GM12878 (cell line): ENCODE data around the gene FBXW7. TPM values are rescaled to one million over a fixed set of nuclear protein-coding genes. Genes with fewer than 3 reads are reported as not detected.

Source experiments
- ATAC-seq: fragments of 200-7000 bp; cut with Tn5 transposase; 3 replicates; pipeline ENCODE4 v1.9.1; 2020; ENCODE audit warnings: mild to moderate bottlenecking, moderate library complexity
- BruUV-seq: library from RNA; stranded (reverse); fragments of 400-500 nt; replicated peaks from 2 replicates; lab custom pipeline; 2021; lab: Mats Ljungman, UMichigan
- CTCF ChIA-PET: fragments of 300-600 bp; sonication (Branson Sonifier 250); formaldehyde crosslinking; extraction: SDS; loops from one replicate; lab custom pipeline; 2021; ENCODE audit warnings: inconsistent platforms; lab: Yijun Ruan, JAX
- POLR2A ChIA-PET: fragments of 350-600 bp; formaldehyde crosslinking; extraction: SDS; loops from one replicate; lab custom pipeline; 2021; ENCODE audit warnings: inconsistent platforms; lab: Charles Lee
- RAD21 ChIA-PET: fragments of 300-600 bp; sonication (Branson Sonifier 250); formaldehyde crosslinking; loops from one replicate; lab custom pipeline; 2023; ENCODE audit warnings: antibody characterized with exemption; ENCODE audit not compliant: unreplicated experiment; lab: Charles Lee
- SMC1A ChIA-PET: fragments of 300-600 bp; sonication (Branson Sonifier 250); formaldehyde crosslinking; loops from one replicate; lab custom pipeline; 2023; ENCODE audit not compliant: unreplicated experiment, uncharacterized antibody; lab: Charles Lee
- DNase-seq: peaks from one replicate; pipeline ENCODE4 v3.0.0-alpha.2; 2011; ENCODE audit warnings: low read depth, low spot score
- FAIRE-seq: peaks from 3 replicates; lab custom pipeline; 2011; peaks lifted over from hg19 to GRCh38; lab: Jason Lieb, UNC
- H2AFZ ChIP-seq: 2 replicates; pipeline ENCODE4 v1.6.0; 2011; ENCODE audit warnings: low read depth, low read length, control low read depth; ENCODE audit not compliant: control insufficient read depth
- H3K27ac ChIP-seq: 2 replicates; pipeline ENCODE4 v1.5.1; 2011; ENCODE audit warnings: control low read depth; ENCODE audit not compliant: control insufficient read depth, insufficient read depth
- H3K27me3 ChIP-seq, 2 experiments: replicated peaks in 1 of 2; 2 replicates each; pipeline versions ENCODE4 v1.6.0 to v1.6.1; 2011; ENCODE audit warnings: low read length in 1 of 2; ENCODE audit not compliant: control insufficient read depth in 2 of 2, insufficient read depth in 2 of 2
- H3K36me3 ChIP-seq, 2 experiments: 2 replicates each; pipeline ENCODE4 v1.5.1; 2011; ENCODE audit warnings: low read length in 1 of 2; ENCODE audit not compliant: control insufficient read depth in 2 of 2, insufficient read depth in 2 of 2
- H3K4me1 ChIP-seq: 2 replicates; pipeline ENCODE4 v1.6.1; 2011; ENCODE audit warnings: mild to moderate bottlenecking, low read length, moderate library complexity, mixed read lengths; ENCODE audit not compliant: control insufficient read depth, insufficient read depth
- H3K4me2 ChIP-seq: 2 replicates; pipeline ENCODE4 v1.6.0; 2011; ENCODE audit warnings: control low read depth; ENCODE audit not compliant: control insufficient read depth, insufficient read depth
- H3K4me3 ChIP-seq: fragments of 200-600 bp; sonication (generic); 2 replicates; pipeline ENCODE4 v1.5.1; 2016
- H3K79me2 ChIP-seq: 2 replicates; pipeline ENCODE4 v1.6.0; 2011; ENCODE audit warnings: low read length; ENCODE audit not compliant: control insufficient read depth, insufficient read depth
- H3K9ac ChIP-seq: 2 replicates; pipeline ENCODE4 v1.8.0; 2011; ENCODE audit warnings: low read length, control low read depth, mixed read lengths; ENCODE audit not compliant: control insufficient read depth, insufficient read depth
- H3K9me3 ChIP-seq: replicated peaks from 3 replicates; pipeline ENCODE4 v1.5.1; 2011; ENCODE audit warnings: mild to moderate bottlenecking, low read length; ENCODE audit not compliant: control insufficient read depth, insufficient read depth
- H4K20me1 ChIP-seq: 2 replicates; pipeline ENCODE4 v1.6.0; 2011; ENCODE audit not compliant: control insufficient read depth, insufficient read depth
- E2F8 ChIP-seq: fragments of 450-650 bp; IDR thresholded peaks from 2 replicates; pipeline ENCODE4 v1.6.1; 2018; ENCODE audit warnings: mild to moderate bottlenecking, low read depth, moderate library complexity; ENCODE audit not compliant: partially characterized antibody
- EP300 ChIP-seq, 2 experiments: fragments of 150-350 bp in 1 of 2; IDR thresholded peaks; 2 replicates each; pipeline ENCODE4 v1.6.1; 2011 to 2012; ENCODE audit warnings: low read depth in 2 of 2, low read length in 2 of 2, borderline replicate concordance in 1 of 2, improper control_type of control experiment in 1 of 2, inconsistent platforms in 1 of 2; ENCODE audit not compliant: control insufficient read depth in 1 of 2
- SMAD1 ChIP-seq: fragments of 450-650 bp; IDR thresholded peaks from 2 replicates; pipeline ENCODE4 v1.6.1; 2018; ENCODE audit warnings: mild to moderate bottlenecking, low read depth; ENCODE audit not compliant: partially characterized antibody
- SMC3 ChIP-seq: IDR thresholded peaks from 2 replicates; pipeline ENCODE4 v1.6.1; 2011; ENCODE audit warnings: low read length, improper control_type of control experiment, borderline replicate concordance
- SP1 ChIP-seq: IDR thresholded peaks from one replicate; pipeline ENCODE4 v1.6.1; 2011; ENCODE audit warnings: low read depth, low read length
- WGBS: methylation state at CpG from one replicate; pipeline ENCODE4 v1.1.6; 2016; ENCODE audit warnings: low lambda C conversion rate; ENCODE audit not compliant: insufficient replicate concordance, insufficient coverage; ENCODE audit errors: missing lambda C conversion rate; 5-methylcytosine and 5-hydroxymethylcytosine counted together
- in situ Hi-C: fragments of 300-500 bp; cut with MboI; formaldehyde crosslinking; loops from 9 replicates; pipeline ENCODE4 v1.14.3; 2018; ENCODE audit warnings: mixed read lengths
- intact Hi-C: fragments of 100-400 bp; cut with micrococcal nuclease; formaldehyde crosslinking; loops from one replicate; pipeline ENCODE4 v1.14.2; 2022; ENCODE audit not compliant: unreplicated experiment
- polyA plus RNA-seq, 11 experiments: library from polyadenylated mRNA; depleted of rRNA in 4 of 11; unstranded in 6 of 11; stranded (reverse) in 5 of 11; fragments of >200 nt; fragmentation: Nextera tagmentation in 4 of 11; fragmentation: Illumina TruSeq in 1 of 11; extraction: Ambion mirVana in 4 of 11; extraction: Trizol in 1 of 11; gene quantifications; 1 replicate in 1 of 11; 2 replicates in 10 of 11; pipeline versions ENCODE4 v1.2.1 to v1.2.3, GENCODE V29; 2011 to 2016; ENCODE audit warnings: inconsistent platforms in 2 of 11, missing spikeins in 2 of 11, low read depth in 1 of 11
- total RNA-seq, 4 experiments: library from RNA; depleted of rRNA in 3 of 4; stranded (reverse); fragments of >200 nt in 3 of 4; fragmentation: Illumina TruSeq in 1 of 4; extraction: Trizol in 1 of 4; gene quantifications; 2 replicates each; pipeline versions ENCODE4 v1.2.1 to v1.2.3, GENCODE V29; 2013 to 2021
- TF ChIP-seq, protein P1 (sequence below): IDR thresholded peaks from 2 replicates; pipeline ENCODE4 v1.6.1; 2012; ENCODE audit warnings: improper control_type of control experiment, low read depth, low read length; ENCODE audit not compliant: insufficient replicate concordance

The FBXW7 gene
- total and polyA plus RNA-seq, 10 of the 15 experiments (the other 5 are each of a cell fraction or from before 2014, with no cell fraction given) = 35.8 to 118 (median 47.2) TPM

- H2AFZ ChIP-seq = no peak overlapping the region
- H4K20me1 ChIP-seq = no peaks in the 10 kb centered on the region
- BruUV-seq = no TSS peak
- in situ Hi-C loops = no loop called here
- SMC1A ChIA-PET = interaction anchor here (1.0 to 9.2 kb wide), 15 partner anchors 8 to 279 kb away, joined by 3 to 227 read pairs (median 5); no protein-coding TSS in a partner anchor
- CTCF ChIA-PET = interaction anchor here (0.7 to 7.7 kb wide), 8 partner anchors 9 to 278 kb away, joined by 3 to 186 read pairs (median 5); no protein-coding TSS in a partner anchor
- WGBS = 100% methylated on average over 2 of the region's 2 CpGs
- RAD21 ChIA-PET = interaction anchor here (0.6 to 3.6 kb wide), 10 partner anchors 25 to 314 kb away, joined by 3 to 101 read pairs (median 4); no protein-coding TSS in a partner anchor
- no peaks in the 10 kb centered on the region for H3K27me3 ChIP-seq
- H3K4me2 ChIP-seq = no peak overlapping the region
- peaks cover 26% of the 10 kb centered on the region for H3K4me1 ChIP-seq
- H3K4me3 ChIP-seq = no peak overlapping the region
- no peak for ATAC-seq
- FAIRE-seq = no peak
- POLR2A ChIA-PET = interaction anchor here (0.7 to 1.7 kb wide), 2 partner anchors 14 to 45 kb away, joined by 4 to 11 read pairs; no protein-coding TSS in a partner anchor
- no peak overlapping the region for H3K27ac ChIP-seq
- no peak for DNase-seq
- H3K9me3 ChIP-seq = no peaks in the 10 kb centered on the region
- H3K36me3 ChIP-seq = peaks cover 0 to under 1% of the 10 kb centered on the region in 2 experiments; a peak in 1 of 4 replicates
- no peak for TF ChIP-seq SMC3
- TF ChIP-seq SP1 = no peak
- TF ChIP-seq, all 136 proteins: peak for 0
- intact Hi-C loops = loop anchor here (5.0 kb wide), 1 partner anchor 81 kb away; the partner anchor contains the start of gene FBXW7
- no peak overlapping the region for H3K9ac ChIP-seq
- peaks cover 80% of the 10 kb centered on the region for H3K79me2 ChIP-seq
Observed at GRCh38 chr4:152456609-152457008, 79.3 kb downstream of the FBXW7 start.

- 74% methylated on average over 2 of the region's 2 CpGs for WGBS
- H3K27ac ChIP-seq = no peak overlapping the region
- no peak overlapping the region for H3K4me2 ChIP-seq
- ChIA-PET SMC1A (interaction anchor here (0.6 to 9.2 kb wide), 31 partner anchors 9 to 296 kb away, joined by 3 to 227 read pairs (median 4); no protein-coding TSS in a partner anchor), RAD21 (interaction anchor here (0.8 to 3.6 kb wide), 22 partner anchors 9 to 628 kb away, joined by 3 to 101 read pairs (median 6); no protein-coding TSS in a partner anchor), CTCF (interaction anchor here (0.7 to 7.7 kb wide), 27 partner anchors 13 to 1194 kb away, joined by 3 to 186 read pairs (median 5); partner anchors contain the start of genes ARFIP1 and TIGD4), POLR2A (interaction anchor here (0.9 to 1.6 kb wide), 3 partner anchors 25 to 184 kb away, joined by 3 read pairs; partner anchors contain the start of gene FBXW7)
- no peak for FAIRE-seq
- no peak overlapping the region for H3K9ac ChIP-seq
- no peak for DNase-seq
- BruUV-seq = TSS peak; percentile 27
- H2AFZ ChIP-seq = no peak overlapping the region
- peaks cover 0 to 4% of the 10 kb centered on the region in 2 experiments; a peak in 3 of 4 replicates for H3K36me3 ChIP-seq
- H3K79me2 ChIP-seq = peaks cover 73% of the 10 kb centered on the region
- no peak overlapping the region for H3K4me3 ChIP-seq
- in situ Hi-C loops (no loop called here), intact Hi-C loops (loop anchor here (2.0 to 5.0 kb wide), 4 partner anchors 45 to 279 kb away; partner anchors contain the start of gene FBXW7)
- ATAC-seq = no peak
- no peaks in the 10 kb centered on the region for H3K9me3 ChIP-seq
- no peaks in the 10 kb centered on the region for H4K20me1 ChIP-seq
- H3K27me3 ChIP-seq = no peaks in the 10 kb centered on the region
- H3K4me1 ChIP-seq = peaks cover 20% of the 10 kb centered on the region
- TF ChIP-seq E2F8 (no peak), EP300 (IDR thresholded peaks at IDR 0.05; ENCODE audit: borderline replicate concordance in 1 of 2, control insufficient read depth in 1 of 2, low read depth in 2 of 2, low read length in 2 of 2) (no peak), SMAD1 (no peak)
- TF ChIP-seq, protein P1, sequence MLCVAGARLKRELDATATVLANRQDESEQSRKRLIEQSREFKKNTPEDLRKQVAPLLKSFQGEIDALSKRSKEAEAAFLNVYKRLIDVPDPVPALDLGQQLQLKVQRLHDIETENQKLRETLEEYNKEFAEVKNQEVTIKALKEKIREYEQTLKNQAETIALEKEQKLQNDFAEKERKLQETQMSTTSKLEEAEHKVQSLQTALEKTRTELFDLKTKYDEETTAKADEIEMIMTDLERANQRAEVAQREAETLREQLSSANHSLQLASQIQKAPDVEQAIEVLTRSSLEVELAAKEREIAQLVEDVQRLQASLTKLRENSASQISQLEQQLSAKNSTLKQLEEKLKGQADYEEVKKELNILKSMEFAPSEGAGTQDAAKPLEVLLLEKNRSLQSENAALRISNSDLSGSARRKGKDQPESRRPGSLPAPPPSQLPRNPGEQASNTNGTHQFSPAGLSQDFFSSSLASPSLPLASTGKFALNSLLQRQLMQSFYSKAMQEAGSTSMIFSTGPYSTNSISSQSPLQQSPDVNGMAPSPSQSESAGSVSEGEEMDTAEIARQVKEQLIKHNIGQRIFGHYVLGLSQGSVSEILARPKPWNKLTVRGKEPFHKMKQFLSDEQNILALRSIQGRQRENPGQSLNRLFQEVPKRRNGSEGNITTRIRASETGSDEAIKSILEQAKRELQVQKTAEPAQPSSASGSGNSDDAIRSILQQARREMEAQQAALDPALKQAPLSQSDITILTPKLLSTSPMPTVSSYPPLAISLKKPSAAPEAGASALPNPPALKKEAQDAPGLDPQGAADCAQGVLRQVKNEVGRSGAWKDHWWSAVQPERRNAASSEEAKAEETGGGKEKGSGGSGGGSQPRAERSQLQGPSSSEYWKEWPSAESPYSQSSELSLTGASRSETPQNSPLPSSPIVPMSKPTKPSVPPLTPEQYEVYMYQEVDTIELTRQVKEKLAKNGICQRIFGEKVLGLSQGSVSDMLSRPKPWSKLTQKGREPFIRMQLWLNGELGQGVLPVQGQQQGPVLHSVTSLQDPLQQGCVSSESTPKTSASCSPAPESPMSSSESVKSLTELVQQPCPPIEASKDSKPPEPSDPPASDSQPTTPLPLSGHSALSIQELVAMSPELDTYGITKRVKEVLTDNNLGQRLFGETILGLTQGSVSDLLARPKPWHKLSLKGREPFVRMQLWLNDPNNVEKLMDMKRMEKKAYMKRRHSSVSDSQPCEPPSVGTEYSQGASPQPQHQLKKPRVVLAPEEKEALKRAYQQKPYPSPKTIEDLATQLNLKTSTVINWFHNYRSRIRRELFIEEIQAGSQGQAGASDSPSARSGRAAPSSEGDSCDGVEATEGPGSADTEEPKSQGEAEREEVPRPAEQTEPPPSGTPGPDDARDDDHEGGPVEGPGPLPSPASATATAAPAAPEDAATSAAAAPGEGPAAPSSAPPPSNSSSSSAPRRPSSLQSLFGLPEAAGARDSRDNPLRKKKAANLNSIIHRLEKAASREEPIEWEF = no peak
Observed at GRCh38 chr4:152455311-152455710, 80.6 kb downstream of the FBXW7 start.
